GM19452 (cell line): ENCODE results near the gene FAF1.
"Not testable (repeated sequence)": the region's sequence is repeated elsewhere in the genome, so short reads cannot be mapped to it uniquely, and the experiment has no call there.

Source experiments
- ATAC-seq: cut with Tn5 transposase; IDR thresholded peaks from one replicate; pipeline ENCODE4 v1.9.1; 2021; ENCODE audit not compliant: unreplicated experiment

The FAF1 gene

GRCh38 chr1:50915621-50916020 is 44.4 kb downstream of the FAF1 start:
- ATAC-seq = no peak

- no peak for ATAC-seq
Observed at GRCh38 chr1:50913954-50914353, 46.1 kb downstream of the FAF1 start.

- ATAC-seq = not testable (repeated sequence)
Observed at GRCh38 chr1:50910356-50910755, 49.7 kb downstream of the FAF1 start.

- not testable (repeated sequence) for ATAC-seq
Observed at GRCh38 chr1:50907610-50908009, 52.5 kb downstream of the FAF1 start.

GRCh38 chr1:50906050-50906449 is 54.0 kb downstream of the FAF1 start:
- not testable (repeated sequence) for ATAC-seq

- no peak for ATAC-seq
Observed at GRCh38 chr1:50902419-50902818, 57.6 kb downstream of the FAF1 start.

GRCh38 chr1:50901872-50902271 is 58.2 kb downstream of the FAF1 start:
- ATAC-seq = no peak

GRCh38 chr1:50898773-50899172 is 61.3 kb downstream of the FAF1 start:
- ATAC-seq = no peak

GRCh38 chr1:50894340-50894739 is 65.7 kb downstream of the FAF1 start:
- no peak for ATAC-seq

- no peak for ATAC-seq
Observed at GRCh38 chr1:50893466-50893865, 66.6 kb downstream of the FAF1 start.

GRCh38 chr1:50887555-50887954 is 72.5 kb downstream of the FAF1 start:
- ATAC-seq = not testable (repeated sequence)

GRCh38 chr1:50880373-50880772 is 79.7 kb downstream of the FAF1 start:
- no peak for ATAC-seq

GRCh38 chr1:50879137-50879536 is 80.9 kb downstream of the FAF1 start:
- ATAC-seq = no peak

GRCh38 chr1:50878434-50878833 is 81.6 kb downstream of the FAF1 start:
- ATAC-seq = no peak

GRCh38 chr1:50877641-50878040 is 82.4 kb downstream of the FAF1 start:
- ATAC-seq = no peak

- peak; percentile 97 for ATAC-seq
Observed at GRCh38 chr1:50873458-50874187, 86.4 kb downstream of the FAF1 start.

- ATAC-seq = not testable (repeated sequence)
Observed at GRCh38 chr1:50864845-50865244, 95.2 kb downstream of the FAF1 start.

GRCh38 chr1:50861772-50862171 is 98.3 kb downstream of the FAF1 start:
- ATAC-seq = no peak

GRCh38 chr1:50860702-50861101 is 99.4 kb downstream of the FAF1 start:
- no peak for ATAC-seq

- ATAC-seq = no peak
Observed at GRCh38 chr1:50860256-50860655, 99.8 kb downstream of the FAF1 start.

GRCh38 chr1:50859657-50860056 is 100.4 kb downstream of the FAF1 start:
- ATAC-seq = no peak

GRCh38 chr1:50858761-50859160 is 101.3 kb downstream of the FAF1 start:
- ATAC-seq = no peak

GRCh38 chr1:50857702-50858101 is 102.4 kb downstream of the FAF1 start:
- ATAC-seq = no peak
